Transverse colon (tissue), 4 donors: Measurements from ENCODE around the gene ETHE1.

Experiments
- CTCF ChIP-seq, 5 experiments: fragments of 200-600 bp in 3 of 5; fragments of 450-650 bp in 2 of 5; sonication (generic) in 3 of 5; IDR thresholded peaks; 1 replicate in 2 of 5; 2 replicates in 3 of 5; pipeline ENCODE4 v1.5.1; 2016 to 2017; ENCODE audit warnings: antibody characterized with exemption in 5 of 5, inconsistent platforms in 3 of 5, mild to moderate bottlenecking in 2 of 5, moderate library complexity in 1 of 5
- POLR2AphosphoS5 ChIP-seq, 3 donors: sonication (generic); formaldehyde crosslinking; IDR thresholded peaks; one replicate each; pipeline ENCODE4 v1.6.1; 2016; ENCODE audit warnings: antibody characterized with exemption in 3 of 3

GRCh38 chr19:43490759-43491158 lies 36.2 kb downstream of the ETHE1 start:
- TF ChIP-seq CTCF (IDR thresholded peaks at IDR 0.05) = no peak
- TF ChIP-seq POLR2AphosphoS5 (IDR thresholded peaks at IDR 0.05) = no peak
